Spinal cord (tissue), 10 donors: ENCODE data around the gene LNX1. TPM values are rescaled to one million over a fixed set of nuclear protein-coding genes. Genes with fewer than 3 reads are reported as not detected.

Experiments
- DNase-seq, 6 donors: peaks; one replicate each; pipeline versions ENCODE4 v3.0.0 to v3.0.0-alpha.2; 2013 to 2015; ENCODE audit warnings: low spot score in 6 of 6, low read depth in 4 of 6
- H3K27ac ChIP-seq: one replicate; pipeline ENCODE4 v1.5.1; 2013; ENCODE audit warnings: low read depth, low read length, control low read depth
- H3K27me3 ChIP-seq: one replicate; pipeline ENCODE4 v1.6.1; 2013; ENCODE audit warnings: low read length; ENCODE audit not compliant: control insufficient read depth, insufficient read depth
- H3K36me3 ChIP-seq: one replicate; pipeline ENCODE4 v1.6.1; 2013; ENCODE audit warnings: low read length; ENCODE audit not compliant: control insufficient read depth, insufficient read depth
- H3K4me1 ChIP-seq: one replicate; pipeline ENCODE4 v1.6.1; 2013; ENCODE audit warnings: low read length; ENCODE audit not compliant: control insufficient read depth, insufficient read depth
- H3K4me3 ChIP-seq: one replicate; pipeline ENCODE4 v1.5.1; 2013; ENCODE audit warnings: low read depth, low read length, control low read depth
- H3K9me3 ChIP-seq: one replicate; pipeline ENCODE4 v1.6.1; 2013; ENCODE audit warnings: low read length; ENCODE audit not compliant: control insufficient read depth, insufficient read depth
- WGBS: methylation state at CpG from one replicate; pipeline ENCODE4 v1.1.5; 2013; ENCODE audit warnings: missing lambda C conversion rate; ENCODE audit not compliant: insufficient coverage; 5-methylcytosine and 5-hydroxymethylcytosine counted together
- polyA plus RNA-seq, 2 donors: library from polyadenylated mRNA; unstranded; fragments of 120-200 nt; gene quantifications; one replicate each; pipeline ENCODE4 v1.2.1, GENCODE V29; 2013; ENCODE audit not compliant: insufficient read length in 2 of 2
- total RNA-seq, 2 donors: library from RNA; depleted of rRNA in 1 of 2; stranded (reverse); fragments of 120-200 nt in 1 of 2; fragments of >200 nt in 1 of 2; gene quantifications; one replicate each; pipeline versions ENCODE4 v1.2.3 to v1.2.4, GENCODE V29; 2013 to 2014
- donor health status: healthy.

The LNX1 gene
- total and polyA plus RNA-seq, 4 donors: 7.6 to 13.3 (median 11.0) TPM

DNA sequence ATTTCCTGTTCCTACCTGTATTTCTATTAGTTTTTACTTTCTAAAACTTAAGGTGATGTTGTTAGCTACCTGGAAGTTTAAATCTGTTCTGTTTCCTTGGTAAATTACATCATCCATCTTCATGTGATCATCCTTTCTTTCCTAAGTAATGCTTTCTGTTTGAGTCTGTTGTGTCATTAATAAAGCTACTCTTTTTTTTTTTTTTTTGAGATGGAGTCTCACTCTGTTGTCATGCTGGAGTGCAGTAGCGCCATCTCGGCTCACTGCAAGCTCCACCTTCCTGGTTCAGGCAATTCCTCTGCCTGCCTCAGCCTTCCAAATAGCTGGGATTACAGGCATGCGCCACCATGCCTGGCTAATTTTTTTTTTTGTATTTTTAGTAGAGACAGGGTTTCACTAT lies 140.5 kb downstream of the LNX1 start:
- Histone ChIP-seq H3K27me3 (no peaks in the 10 kb centered on the region), H3K27ac (no peak overlapping the region)
- WGBS: no CpG with 5 or more reads among the region's 3 CpGs

DNA sequence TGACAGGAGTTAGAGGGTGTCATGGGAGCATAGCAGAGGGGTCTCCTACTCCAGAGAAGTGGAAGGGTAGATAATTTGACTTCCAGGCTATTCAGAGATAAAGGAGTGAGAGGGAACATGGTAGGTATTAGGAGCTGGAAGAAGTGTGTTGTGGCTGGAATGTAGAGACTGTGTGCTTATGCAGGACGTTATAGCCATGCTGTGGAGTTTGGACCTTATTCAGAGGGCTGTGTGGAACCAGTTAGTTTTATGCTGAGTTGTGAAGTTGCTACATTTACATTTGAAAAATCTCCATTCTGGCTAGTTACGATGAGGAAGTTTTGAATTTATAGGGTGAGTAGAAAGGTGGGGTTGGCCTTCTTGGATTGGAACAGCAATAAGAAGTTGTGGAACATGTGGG lies 146.3 kb downstream of the LNX1 start:
- H3K27me3 ChIP-seq: no peaks in the 10 kb centered on the region
- no peaks in the 10 kb centered on the region for H3K9me3 ChIP-seq
- no peak overlapping the region for H3K4me3 ChIP-seq
- 86% methylated on average over 2 of the region's 2 CpGs for WGBS
- H3K36me3 ChIP-seq: peaks cover 8% of the 10 kb centered on the region
- H3K27ac ChIP-seq: no peak overlapping the region
- DNase-seq: no peak
- no peaks in the 10 kb centered on the region for H3K4me1 ChIP-seq

More for the DNA sequence above, 140.5 kb downstream of the LNX1 start:
- Histone ChIP-seq H3K4me3 (no peak overlapping the region), H3K4me1 (no peaks in the 10 kb centered on the region), H3K36me3 (peaks cover 9% of the 10 kb centered on the region), H3K9me3 (no peaks in the 10 kb centered on the region)
- no peak for DNase-seq

DNA sequence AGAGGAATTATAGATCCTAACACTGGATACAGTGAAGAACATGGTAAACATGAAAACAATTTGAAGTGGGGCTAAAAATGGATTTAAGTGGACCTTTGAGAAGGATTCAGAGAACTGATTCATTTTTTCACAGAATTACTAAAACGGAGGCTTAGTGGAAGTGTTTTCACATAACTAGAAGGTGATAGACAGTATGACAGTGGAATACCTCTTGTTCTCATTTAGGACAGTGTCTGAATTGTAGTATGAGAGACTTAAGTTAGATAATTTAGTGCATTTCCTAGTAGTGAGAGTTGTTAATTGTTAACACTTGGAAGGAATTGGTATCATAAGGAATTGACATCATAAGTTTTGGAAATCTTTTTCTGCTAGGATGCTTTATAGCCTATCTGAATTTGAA lies 149.7 kb downstream of the LNX1 start:
- Histone ChIP-seq H3K27me3 (no peaks in the 10 kb centered on the region), H3K27ac (no peak overlapping the region), H3K4me3 (no peak overlapping the region), H3K4me1 (no peaks in the 10 kb centered on the region), H3K9me3 (no peaks in the 10 kb centered on the region), H3K36me3 (peaks cover 15% of the 10 kb centered on the region)
- DNase-seq: no peak
- no CpG with 5 or more reads among the region's 1 CpG for WGBS

DNA sequence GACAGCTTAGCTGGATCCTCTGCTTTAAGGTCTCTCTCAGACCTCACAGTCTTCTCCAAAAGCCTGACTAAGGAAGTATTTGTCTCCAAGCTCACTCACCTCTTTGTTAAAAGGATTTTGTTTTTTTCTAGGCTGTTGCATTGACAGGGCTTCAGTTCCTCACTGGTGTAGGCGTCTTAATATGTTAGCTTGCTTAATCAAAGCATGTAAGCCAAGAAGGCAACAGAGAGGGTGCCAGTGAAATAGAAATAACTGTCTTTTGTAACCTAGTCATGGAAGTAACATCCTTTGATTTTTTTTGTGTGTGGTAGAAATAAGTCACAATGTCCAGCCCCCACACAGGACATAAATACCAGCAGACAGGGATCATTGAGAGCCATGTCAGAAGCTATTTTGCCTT lies 155.0 kb downstream of the LNX1 start:
- no peaks in the 10 kb centered on the region for H3K9me3 ChIP-seq
- H3K36me3 ChIP-seq: peaks cover 10% of the 10 kb centered on the region
- no peaks in the 10 kb centered on the region for H3K27me3 ChIP-seq
- no peaks in the 10 kb centered on the region for H3K4me1 ChIP-seq
- H3K27ac ChIP-seq: no peak overlapping the region
- no CpG with 5 or more reads among the region's 1 CpG for WGBS
- DNase-seq: no peak
- H3K4me3 ChIP-seq: no peak overlapping the region

DNA sequence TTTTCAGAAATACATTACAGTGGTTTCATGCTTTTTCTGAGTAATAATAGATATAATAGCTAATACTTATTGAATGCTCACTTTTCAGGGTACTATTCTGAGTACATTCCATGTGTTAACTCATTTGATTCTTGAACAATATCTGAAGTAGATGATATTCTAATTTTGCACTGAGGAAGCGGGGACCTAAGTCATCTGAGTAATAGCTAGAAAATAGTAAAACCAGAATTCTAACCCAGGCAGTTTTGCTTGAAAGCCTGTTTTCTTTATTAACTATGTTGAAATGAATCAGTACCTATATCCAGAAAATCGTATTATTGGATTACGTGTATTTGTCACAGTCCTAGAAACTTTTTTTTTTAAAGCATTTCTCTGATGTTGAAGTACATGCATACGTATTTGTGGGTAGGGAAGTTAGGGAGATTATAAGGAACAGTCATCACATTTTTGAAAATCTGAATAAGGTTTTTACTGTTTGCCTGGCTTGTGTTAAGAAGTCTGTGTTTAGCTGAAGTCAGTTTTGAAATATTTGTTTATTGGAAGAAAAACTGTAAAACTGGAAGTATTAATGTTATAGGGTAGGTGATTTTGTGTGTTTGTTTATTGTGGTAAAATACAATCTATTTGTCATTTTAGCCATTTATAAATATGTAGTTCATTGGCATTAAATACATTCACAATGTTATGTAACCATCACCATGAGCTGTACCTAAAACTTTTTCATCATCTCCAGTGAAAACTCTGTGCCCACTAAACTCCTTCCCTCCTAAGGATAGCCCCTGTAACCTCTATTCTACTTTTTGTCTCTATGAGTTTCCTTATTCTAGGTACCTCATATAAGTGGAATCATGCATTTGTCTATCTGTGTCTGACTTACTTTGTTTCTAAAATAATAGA lies 158.5 kb downstream of the LNX1 start:
- 100% methylated on average over 1 of the region's 4 CpGs for WGBS
- Histone ChIP-seq H3K27me3 (no peaks in the 10 kb centered on the region), H3K36me3 (peaks cover 8% of the 10 kb centered on the region), H3K4me3 (no peak overlapping the region), H3K27ac (no peak overlapping the region), H3K4me1 (no peaks in the 10 kb centered on the region), H3K9me3 (no peaks in the 10 kb centered on the region)
- DNase-seq: no peak

DNA sequence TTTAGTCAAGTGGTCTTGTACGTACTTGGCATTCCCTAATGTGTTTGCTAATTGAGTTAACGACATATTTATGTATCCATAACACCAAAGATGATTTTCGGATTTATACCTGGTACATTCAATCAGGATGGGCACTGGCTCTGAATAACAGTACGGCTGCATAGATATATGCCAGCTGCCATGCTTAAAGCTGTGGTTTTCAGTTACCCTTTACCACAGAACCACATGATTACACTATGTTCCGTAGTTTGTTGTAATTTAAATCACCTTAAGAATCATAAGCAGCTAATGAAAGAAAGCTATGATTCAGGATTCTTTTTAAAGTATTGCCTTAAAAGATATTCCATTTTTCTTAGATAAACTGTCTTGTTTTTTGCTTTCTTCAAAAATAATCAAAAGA lies 160.2 kb downstream of the LNX1 start:
- DNase-seq: no peak
- Histone ChIP-seq H3K9me3 (no peaks in the 10 kb centered on the region), H3K4me3 (no peak overlapping the region), H3K27me3 (no peaks in the 10 kb centered on the region), H3K36me3 (peaks cover 2% of the 10 kb centered on the region), H3K27ac (no peak overlapping the region), H3K4me1 (no peaks in the 10 kb centered on the region)
- 90% methylated on average over 3 of the region's 5 CpGs for WGBS

DNA sequence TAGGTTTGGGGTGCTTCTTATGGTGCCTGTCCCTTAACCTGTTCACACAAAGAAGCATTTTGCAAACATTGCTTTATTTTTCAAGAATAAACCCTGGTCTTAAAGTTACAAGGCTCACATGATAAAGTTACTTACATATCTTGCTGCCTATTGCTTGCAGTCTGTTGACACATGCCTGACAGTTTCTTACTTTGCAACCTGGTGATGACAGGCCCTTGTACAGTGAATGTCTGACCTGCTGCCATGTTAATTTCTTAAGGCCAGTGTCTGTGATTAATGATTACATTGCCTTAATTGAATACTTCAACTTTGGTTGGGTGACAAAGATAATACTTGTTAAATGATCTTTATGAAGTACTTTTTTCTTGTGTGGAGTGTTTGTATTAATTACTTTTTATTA lies 163.9 kb downstream of the LNX1 start:
- Histone ChIP-seq H3K36me3 (no peaks in the 10 kb centered on the region), H3K4me3 (no peak overlapping the region), H3K9me3 (no peaks in the 10 kb centered on the region), H3K27ac (no peak overlapping the region), H3K4me1 (no peaks in the 10 kb centered on the region), H3K27me3 (no peaks in the 10 kb centered on the region)
- no peak for DNase-seq

DNA sequence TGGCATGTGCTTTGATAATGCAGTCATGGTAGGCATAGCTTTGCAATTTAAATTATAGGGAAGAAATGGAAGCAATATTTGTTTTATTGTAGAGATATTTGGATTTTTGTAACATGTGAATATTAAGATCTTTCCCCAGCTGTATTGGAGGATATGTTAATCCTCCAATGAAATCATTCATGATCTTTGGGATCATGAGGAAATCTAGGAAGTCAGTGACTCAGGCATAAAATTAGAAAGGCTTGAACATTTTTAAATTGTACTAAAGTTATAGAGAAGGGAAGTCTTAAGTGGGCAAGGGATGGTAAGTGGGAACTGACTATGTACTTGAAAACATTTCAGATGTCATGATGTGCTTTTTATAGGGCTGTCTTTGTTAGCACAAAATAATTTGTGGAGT lies 167.0 kb downstream of the LNX1 start:
- Histone ChIP-seq H3K36me3 (no peaks in the 10 kb centered on the region), H3K27me3 (no peaks in the 10 kb centered on the region), H3K4me3 (no peak overlapping the region), H3K4me1 (no peaks in the 10 kb centered on the region), H3K27ac (no peak overlapping the region), H3K9me3 (no peaks in the 10 kb centered on the region)
- no peak for DNase-seq

DNA sequence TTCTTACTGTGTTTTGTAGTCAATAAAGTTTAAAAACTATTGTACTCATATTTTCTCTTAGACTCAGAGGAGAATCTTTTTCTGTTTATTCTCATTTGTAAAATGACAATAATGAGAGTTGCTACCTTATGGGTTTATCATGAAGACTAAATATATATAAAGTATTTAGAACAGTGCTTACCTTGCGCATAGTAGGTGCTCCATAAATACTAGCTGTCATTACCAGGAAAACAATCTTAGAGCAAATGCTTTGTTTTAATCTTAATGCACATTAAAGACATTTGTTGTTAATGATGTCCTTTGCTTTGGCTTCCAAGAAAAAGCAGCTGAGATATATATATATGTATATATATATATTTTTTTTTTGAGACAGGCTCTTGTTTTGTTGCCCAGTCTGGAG lies 168.9 kb downstream of the LNX1 start:
- DNase-seq: no peak
- H3K27ac ChIP-seq: no peak overlapping the region
- no peaks in the 10 kb centered on the region for H3K4me1 ChIP-seq
- H3K27me3 ChIP-seq: no peaks in the 10 kb centered on the region
- peaks cover 6% of the 10 kb centered on the region for H3K36me3 ChIP-seq
- no peaks in the 10 kb centered on the region for H3K9me3 ChIP-seq
- WGBS: no CpG with 5 or more reads among the region's 1 CpG
- no peak overlapping the region for H3K4me3 ChIP-seq

DNA sequence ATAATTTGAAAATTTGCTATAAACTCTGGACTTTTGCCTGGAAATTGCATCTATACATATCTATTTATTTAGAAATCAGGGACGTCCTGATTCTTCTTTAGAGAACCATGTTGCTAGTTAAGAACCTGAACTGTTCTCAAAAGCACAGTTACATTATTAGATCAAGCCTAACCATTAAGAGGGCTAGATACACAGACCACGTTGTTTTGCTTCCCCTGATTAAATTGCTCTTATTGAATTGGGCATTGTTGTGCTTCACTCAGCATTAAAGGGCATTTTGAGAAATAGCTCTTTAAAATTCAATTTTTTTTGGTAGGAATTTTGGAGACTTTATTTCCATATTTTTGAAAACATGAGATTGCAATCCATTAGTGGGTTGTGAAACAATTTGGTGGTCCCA lies 169.5 kb downstream of the LNX1 start:
- no CpG with 5 or more reads among the region's 2 CpGs for WGBS
- DNase-seq: no peak
- no peaks in the 10 kb centered on the region for H3K27me3 ChIP-seq
- H3K36me3 ChIP-seq: peaks cover 6% of the 10 kb centered on the region
- H3K9me3 ChIP-seq: no peaks in the 10 kb centered on the region
- H3K4me3 ChIP-seq: no peak overlapping the region
- H3K27ac ChIP-seq: no peak overlapping the region
- no peaks in the 10 kb centered on the region for H3K4me1 ChIP-seq
